HEK293 (cell line): ENCODE data around the gene HLA-DMB.

Experiments used
- GLI2 ChIP-seq: fragments of 450-650 bp; formaldehyde crosslinking; IDR thresholded peaks from 2 replicates; pipeline ENCODE4; 2017; ENCODE audit warnings: missing biosample characterization, missing genetic modification characterization, low read depth, borderline replicate concordance
- KLF10 ChIP-seq: fragments of 450-650 bp; IDR thresholded peaks from 2 replicates; pipeline ENCODE4 v1.5.1; 2018; ENCODE audit warnings: missing biosample characterization, mild to moderate bottlenecking, missing genetic modification characterization
- KLF16 ChIP-seq: fragments of 450-650 bp; formaldehyde crosslinking; IDR thresholded peaks from 2 replicates; pipeline ENCODE4 v1.5.1; 2017; ENCODE audit warnings: missing biosample characterization, missing genetic modification characterization
- ZFP3 ChIP-seq: fragments of 450-650 bp; formaldehyde crosslinking; IDR thresholded peaks from 2 replicates; pipeline ENCODE4 v1.5.1; 2016; ENCODE audit warnings: low read depth, missing biosample characterization, missing genetic modification characterization
- ZNF433 ChIP-seq: fragments of 450-650 bp; formaldehyde crosslinking; IDR thresholded peaks from 2 replicates; pipeline ENCODE4 v1.5.1; 2016; ENCODE audit warnings: missing biosample characterization, missing genetic modification characterization, low read depth
- ZNF610 ChIP-seq: fragments of 450-650 bp; formaldehyde crosslinking; IDR thresholded peaks from 2 replicates; pipeline ENCODE4 v1.5.1; 2016; ENCODE audit warnings: missing biosample characterization, missing genetic modification characterization, borderline replicate concordance
- ZNF664 ChIP-seq: fragments of 450-650 bp; formaldehyde crosslinking; IDR thresholded peaks from 2 replicates; pipeline ENCODE4 v1.5.1; 2016; ENCODE audit warnings: missing biosample characterization, missing genetic modification characterization
- ZNF776 ChIP-seq: fragments of 450-650 bp; formaldehyde crosslinking; IDR thresholded peaks from 2 replicates; pipeline ENCODE4 v1.5.0; 2017; ENCODE audit warnings: missing biosample characterization, missing genetic modification characterization, borderline replicate concordance
- TF ChIP-seq, protein P1 (sequence below): fragments of 450-650 bp; formaldehyde crosslinking; IDR thresholded peaks from 2 replicates; pipeline ENCODE4 v1.5.1; 2016; ENCODE audit warnings: missing biosample characterization, missing genetic modification characterization
- TF ChIP-seq, protein P2 (sequence below): fragments of 450-650 bp; formaldehyde crosslinking; IDR thresholded peaks from 2 replicates; pipeline ENCODE4 v1.5.1; 2016; ENCODE audit warnings: missing biosample characterization, missing genetic modification characterization, borderline replicate concordance

DNA sequence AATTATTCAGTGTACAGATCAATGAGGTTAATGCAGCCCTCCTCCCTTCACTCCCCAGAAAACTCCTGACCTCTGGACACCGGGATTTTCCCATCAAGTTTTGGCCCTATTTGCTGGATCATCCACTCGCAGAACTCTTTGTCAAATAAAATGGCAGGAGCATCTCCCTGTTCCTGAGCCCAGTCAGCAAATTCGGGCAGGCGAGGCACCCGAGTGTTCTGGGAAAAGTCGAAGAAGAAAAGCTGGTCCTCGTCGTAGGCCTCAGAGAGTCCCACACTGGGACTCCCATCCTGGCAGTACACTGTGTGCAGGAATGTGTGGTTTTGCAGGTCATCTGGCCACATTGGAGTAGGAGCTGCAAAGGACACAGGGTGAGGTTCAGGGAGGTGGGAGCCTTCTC lies 9.6 kb upstream of the HLA-DMB start:
- TF ChIP-seq, protein P1, sequence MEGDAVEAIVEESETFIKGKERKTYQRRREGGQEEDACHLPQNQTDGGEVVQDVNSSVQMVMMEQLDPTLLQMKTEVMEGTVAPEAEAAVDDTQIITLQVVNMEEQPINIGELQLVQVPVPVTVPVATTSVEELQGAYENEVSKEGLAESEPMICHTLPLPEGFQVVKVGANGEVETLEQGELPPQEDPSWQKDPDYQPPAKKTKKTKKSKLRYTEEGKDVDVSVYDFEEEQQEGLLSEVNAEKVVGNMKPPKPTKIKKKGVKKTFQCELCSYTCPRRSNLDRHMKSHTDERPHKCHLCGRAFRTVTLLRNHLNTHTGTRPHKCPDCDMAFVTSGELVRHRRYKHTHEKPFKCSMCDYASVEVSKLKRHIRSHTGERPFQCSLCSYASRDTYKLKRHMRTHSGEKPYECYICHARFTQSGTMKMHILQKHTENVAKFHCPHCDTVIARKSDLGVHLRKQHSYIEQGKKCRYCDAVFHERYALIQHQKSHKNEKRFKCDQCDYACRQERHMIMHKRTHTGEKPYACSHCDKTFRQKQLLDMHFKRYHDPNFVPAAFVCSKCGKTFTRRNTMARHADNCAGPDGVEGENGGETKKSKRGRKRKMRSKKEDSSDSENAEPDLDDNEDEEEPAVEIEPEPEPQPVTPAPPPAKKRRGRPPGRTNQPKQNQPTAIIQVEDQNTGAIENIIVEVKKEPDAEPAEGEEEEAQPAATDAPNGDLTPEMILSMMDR (tag by site-specific recombination), result no peak
- no peak for TF ChIP-seq ZNF610 (tag by site-specific recombination)
- no peak for TF ChIP-seq ZNF776 (tag by site-specific recombination)
- no peak for TF ChIP-seq KLF16
- TF ChIP-seq KLF10, result no peak
- no peak for TF ChIP-seq GLI2
- no peak for TF ChIP-seq ZNF664 (tag by site-specific recombination)
- no peak for TF ChIP-seq ZFP3 (tag by site-specific recombination)
- TF ChIP-seq, protein P2, sequence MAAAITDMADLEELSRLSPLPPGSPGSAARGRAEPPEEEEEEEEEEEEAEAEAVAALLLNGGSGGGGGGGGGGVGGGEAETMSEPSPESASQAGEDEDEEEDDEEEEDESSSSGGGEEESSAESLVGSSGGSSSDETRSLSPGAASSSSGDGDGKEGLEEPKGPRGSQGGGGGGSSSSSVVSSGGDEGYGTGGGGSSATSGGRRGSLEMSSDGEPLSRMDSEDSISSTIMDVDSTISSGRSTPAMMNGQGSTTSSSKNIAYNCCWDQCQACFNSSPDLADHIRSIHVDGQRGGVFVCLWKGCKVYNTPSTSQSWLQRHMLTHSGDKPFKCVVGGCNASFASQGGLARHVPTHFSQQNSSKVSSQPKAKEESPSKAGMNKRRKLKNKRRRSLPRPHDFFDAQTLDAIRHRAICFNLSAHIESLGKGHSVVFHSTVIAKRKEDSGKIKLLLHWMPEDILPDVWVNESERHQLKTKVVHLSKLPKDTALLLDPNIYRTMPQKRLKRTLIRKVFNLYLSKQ (tag by site-specific recombination), result no peak
- TF ChIP-seq ZNF433, result no peak
